Caco-2 (cell line): ENCODE measurements around the gene ARMH1. TPM values are rescaled to one million over a fixed set of nuclear protein-coding genes. Genes with fewer than 3 reads are reported as not detected.

ENCODE experiments used
- BruUV-seq: library from RNA; stranded (reverse); fragments of 400-500 nt; replicated peaks from 2 replicates; lab custom pipeline; 2021; lab: Mats Ljungman, UMichigan
- CTCF ChIA-PET: fragments of 300-600 bp; sonication (Branson Sonifier 250); formaldehyde crosslinking; loops from one replicate; lab custom pipeline; 2022; ENCODE audit warnings: antibody characterized with exemption; lab: Charles Lee
- POLR2A ChIA-PET: fragments of 300-600 bp; sonication (Branson Sonifier 250); formaldehyde crosslinking; loops from one replicate; lab custom pipeline; 2022; ENCODE audit warnings: antibody characterized with exemption; lab: Charles Lee
- DNase-seq, 2 experiments: peaks; one replicate each; pipeline versions ENCODE4 v3.0.0 to v3.0.0-alpha.2; 2020 to 2022
- H3K27me3 ChIP-seq: replicated peaks from 2 replicates; pipeline ENCODE4 v1.6.0; 2011; ENCODE audit warnings: low read length; ENCODE audit not compliant: control insufficient read depth, insufficient read depth
- H3K36me3 ChIP-seq: 2 replicates; pipeline ENCODE4 v1.5.1; 2011; ENCODE audit warnings: low read length; ENCODE audit not compliant: control insufficient read depth, insufficient read depth
- H3K4me1 ChIP-seq: fragments of 250-450 bp; sonication (Bioruptor Pico); 2 replicates; pipeline ENCODE4 v1.5.1; 2020; ENCODE audit warnings: mild to moderate bottlenecking
- H3K4me3 ChIP-seq: 2 replicates; pipeline ENCODE4 v1.5.1; 2011; ENCODE audit warnings: low read depth, mild to moderate bottlenecking, control low read depth, low read length
- H3K9me3 ChIP-seq: fragments of 250-450 bp; sonication (Bioruptor Pico); 2 replicates; pipeline ENCODE4 v1.5.1; 2020; ENCODE audit warnings: mild to moderate bottlenecking, moderate library complexity
- H3K27ac Mint-ChIP-seq: one replicate; pipeline ENCODE4 v1.8.0; 2022; ENCODE audit warnings: mixed read lengths; ENCODE audit not compliant: unreplicated experiment
- H3K27me3 Mint-ChIP-seq: one replicate; pipeline ENCODE4 v1.8.0; 2022; ENCODE audit warnings: mixed read lengths; ENCODE audit not compliant: insufficient read depth, unreplicated experiment
- H3K36me3 Mint-ChIP-seq: one replicate; pipeline ENCODE4 v1.8.0; 2022; ENCODE audit warnings: mild to moderate bottlenecking, mixed read lengths; ENCODE audit not compliant: insufficient read depth, unreplicated experiment
- H3K4me1 Mint-ChIP-seq: one replicate; pipeline ENCODE4 v1.8.0; 2022; ENCODE audit warnings: low read depth, mixed read lengths; ENCODE audit not compliant: unreplicated experiment
- H3K4me3 Mint-ChIP-seq: one replicate; pipeline ENCODE4 v1.8.0; 2022; ENCODE audit warnings: mild to moderate bottlenecking, moderate library complexity, mixed read lengths; ENCODE audit not compliant: unreplicated experiment
- H3K9me3 Mint-ChIP-seq: one replicate; pipeline ENCODE4 v1.8.0; 2022; ENCODE audit warnings: mixed read lengths; ENCODE audit not compliant: unreplicated experiment
- intact Hi-C: fragments of 100-400 bp; cut with micrococcal nuclease; formaldehyde crosslinking; loops from one replicate; pipeline ENCODE4 v1.10.0; 2022; ENCODE audit not compliant: unreplicated experiment
- total RNA-seq: library from RNA; stranded (reverse); gene quantifications from 2 replicates; pipeline ENCODE4 v1.2.3, GENCODE V29; 2022
- TF ChIP-seq, protein P1 (sequence below), 2 experiments: fragments of 200-600 bp in 1 of 2; IDR thresholded peaks; 1 replicate in 1 of 2; 2 replicates in 1 of 2; pipeline versions ENCODE4 v1.5.1 to v1.8.0; 2011 to 2022; ENCODE audit warnings: antibody characterized with exemption in 1 of 2, control low read depth in 1 of 2, inconsistent platforms in 1 of 2, low read depth in 1 of 2, low read length in 1 of 2, mild to moderate bottlenecking in 1 of 2, moderate library complexity in 1 of 2; ENCODE audit not compliant: insufficient read depth in 1 of 2, severe bottlenecking in 1 of 2, unreplicated experiment in 1 of 2

The ARMH1 gene
- total RNA-seq, 1 experiment from 2014 or later = not detected

GRCh38 chr1:44628962-44629756, 45.4 kb upstream of the ARMH1 start:
- Mint-ChIP-seq H3K27me3 (no peaks in the 10 kb centered on the region), H3K27ac (no peak overlapping the region), H3K4me3 (no peak overlapping the region), H3K36me3 (peaks cover 15% of the 10 kb centered on the region), H3K4me1 (peaks cover 8% of the 10 kb centered on the region), H3K9me3 (no peaks in the 10 kb centered on the region)
- H3K4me1 ChIP-seq = 0 out of 2 replicates have a peak, but pooled peaks cover 4% of the 10 kb centered on the region
- DNase-seq = no peak
- CTCF ChIA-PET = no interaction called here
- no peaks in the 10 kb centered on the region for H3K9me3 ChIP-seq
- no peak overlapping the region for H3K4me3 ChIP-seq
- TF ChIP-seq, protein P1, sequence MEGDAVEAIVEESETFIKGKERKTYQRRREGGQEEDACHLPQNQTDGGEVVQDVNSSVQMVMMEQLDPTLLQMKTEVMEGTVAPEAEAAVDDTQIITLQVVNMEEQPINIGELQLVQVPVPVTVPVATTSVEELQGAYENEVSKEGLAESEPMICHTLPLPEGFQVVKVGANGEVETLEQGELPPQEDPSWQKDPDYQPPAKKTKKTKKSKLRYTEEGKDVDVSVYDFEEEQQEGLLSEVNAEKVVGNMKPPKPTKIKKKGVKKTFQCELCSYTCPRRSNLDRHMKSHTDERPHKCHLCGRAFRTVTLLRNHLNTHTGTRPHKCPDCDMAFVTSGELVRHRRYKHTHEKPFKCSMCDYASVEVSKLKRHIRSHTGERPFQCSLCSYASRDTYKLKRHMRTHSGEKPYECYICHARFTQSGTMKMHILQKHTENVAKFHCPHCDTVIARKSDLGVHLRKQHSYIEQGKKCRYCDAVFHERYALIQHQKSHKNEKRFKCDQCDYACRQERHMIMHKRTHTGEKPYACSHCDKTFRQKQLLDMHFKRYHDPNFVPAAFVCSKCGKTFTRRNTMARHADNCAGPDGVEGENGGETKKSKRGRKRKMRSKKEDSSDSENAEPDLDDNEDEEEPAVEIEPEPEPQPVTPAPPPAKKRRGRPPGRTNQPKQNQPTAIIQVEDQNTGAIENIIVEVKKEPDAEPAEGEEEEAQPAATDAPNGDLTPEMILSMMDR (IDR thresholded peaks at IDR 0.05; ENCODE audit: insufficient read depth in 1 of 2, low read depth in 1 of 2, low read length in 1 of 2, severe bottlenecking in 1 of 2, unreplicated experiment in 1 of 2) = no peak
- H3K36me3 ChIP-seq = no peaks in the 10 kb centered on the region
- no peaks in the 10 kb centered on the region for H3K27me3 ChIP-seq
- no TSS peak for BruUV-seq
- POLR2A ChIA-PET = no interaction called here
- intact Hi-C loops = no loop called here

DNA sequence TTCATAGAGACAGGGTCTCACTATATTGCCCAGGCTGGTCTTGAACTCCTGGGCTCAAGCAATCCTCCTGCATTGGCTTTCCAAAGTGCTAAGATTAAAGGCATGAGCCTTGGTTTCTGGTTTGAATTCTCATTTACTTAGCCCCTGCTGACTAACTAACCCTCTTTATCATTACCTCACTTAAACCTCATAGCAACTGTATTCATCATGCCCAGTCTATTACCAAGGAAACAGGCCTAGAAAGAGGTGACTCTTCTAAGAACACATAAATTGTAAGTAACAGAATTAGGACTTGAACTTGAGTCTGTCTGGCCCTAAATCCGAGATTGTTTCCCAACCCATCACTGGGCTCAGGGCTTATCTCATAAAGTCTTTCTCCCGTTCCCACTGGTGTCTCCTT, 44.4 kb upstream of the ARMH1 start:
- no peaks in the 10 kb centered on the region for H3K9me3 Mint-ChIP-seq
- Histone ChIP-seq H3K36me3 (no peaks in the 10 kb centered on the region), H3K4me3 (no peak overlapping the region), H3K4me1 (0 out of 2 replicates have a peak, but pooled peaks cover 4% of the 10 kb centered on the region), H3K27me3 (no peaks in the 10 kb centered on the region), H3K9me3 (no peaks in the 10 kb centered on the region)
- peak overlapping the region; percentile 86 for H3K4me3 Mint-ChIP-seq
- H3K4me1 Mint-ChIP-seq = peaks cover 8% of the 10 kb centered on the region
- H3K27me3 Mint-ChIP-seq = no peaks in the 10 kb centered on the region
- DNase-seq = no peak
- CTCF ChIA-PET = no interaction called here
- peaks cover 15% of the 10 kb centered on the region for H3K36me3 Mint-ChIP-seq
- TF ChIP-seq, protein P1 (IDR thresholded peaks at IDR 0.05; ENCODE audit: insufficient read depth in 1 of 2, low read depth in 1 of 2, low read length in 1 of 2, severe bottlenecking in 1 of 2, unreplicated experiment in 1 of 2) = no peak
- POLR2A ChIA-PET = no interaction called here
- no TSS peak for BruUV-seq
- no peak overlapping the region for H3K27ac Mint-ChIP-seq
- intact Hi-C loops = no loop called here

- ChIA-PET POLR2A (interaction anchor here (0.6 to 1.9 kb wide), 8 partner anchors 10 to 656 kb away, joined by 3 to 11 read pairs (median 4); partner anchors contain the start of genes ARMH1, ATP6V0B and TMEM53), CTCF (interaction anchor here (1.2 kb wide), 1 partner anchor 36 kb away, joined by 3 read pairs; no protein-coding TSS in a partner anchor)
- TF ChIP-seq, protein P1 (IDR thresholded peaks at IDR 0.05; ENCODE audit: insufficient read depth in 1 of 2, low read depth in 1 of 2, low read length in 1 of 2, severe bottlenecking in 1 of 2, unreplicated experiment in 1 of 2) = no peak
- Mint-ChIP-seq H3K27ac (peak overlapping the region; percentile 94), H3K4me1 (peaks cover 8% of the 10 kb centered on the region), H3K36me3 (peaks cover 21% of the 10 kb centered on the region), H3K27me3 (no peaks in the 10 kb centered on the region), H3K4me3 (peak overlapping the region; percentile 86), H3K9me3 (no peaks in the 10 kb centered on the region)
- Histone ChIP-seq H3K4me3 (peak overlapping the region; percentile 77), H3K9me3 (no peaks in the 10 kb centered on the region), H3K36me3 (no peaks in the 10 kb centered on the region), H3K27me3 (no peaks in the 10 kb centered on the region), H3K4me1 (0 out of 2 replicates have a peak, but pooled peaks cover 4% of the 10 kb centered on the region)
- intact Hi-C loops = loop anchor here (1.0 kb wide), 1 partner anchor 43 kb away; the partner anchor contains the start of genes ARMH1 and TMEM53
- TSS peak; percentile 79 for BruUV-seq
- DNase-seq = no peak
Measured at GRCh38 chr1:44631333-44631646, 43.2 kb upstream of the ARMH1 start.
